GM15510 (cell line): ENCODE data around the gene ANAPC15.
"Not testable (repeated sequence)": the region's sequence is repeated elsewhere in the genome, so short reads cannot be mapped to it uniquely, and the experiment has no call there.

Experiments
- POLR2A ChIP-seq: IDR thresholded peaks from 3 replicates; pipeline ENCODE4 v1.6.1; 2011; ENCODE audit warnings: borderline replicate concordance; ENCODE audit not compliant: insufficient read length; ENCODE audit errors: extremely low read depth

ANAPC15 gene

DNA sequence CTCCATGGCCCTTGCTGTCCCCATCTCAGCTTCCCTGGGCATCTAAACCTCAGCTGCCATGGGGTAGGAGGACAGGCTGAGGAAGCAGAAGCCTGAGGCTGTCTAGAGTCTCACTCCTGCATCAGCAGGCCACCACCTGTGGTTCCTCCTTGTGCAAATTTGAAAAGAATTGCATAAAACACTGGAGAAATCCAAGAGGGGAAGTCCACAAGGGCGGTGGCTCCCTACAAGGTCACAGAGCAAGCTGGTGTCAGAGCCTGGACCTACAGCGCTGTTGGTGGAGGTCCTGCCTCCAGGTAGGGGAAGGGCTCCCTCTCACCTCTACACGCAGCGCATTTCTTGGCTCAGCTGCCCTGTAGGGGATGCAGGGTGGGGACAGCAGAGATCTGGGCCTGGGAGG lies 23.0 kb upstream of the ANAPC15 start, which contains the start of gene FOLR3:
TSS of gene FOLR3 (plus strand) at position 253 of the 400 bp plus-strand sequence. CDS start 228 bp downstream, outside the sequence.
- not testable (repeated sequence) for TF ChIP-seq POLR2A

DNA sequence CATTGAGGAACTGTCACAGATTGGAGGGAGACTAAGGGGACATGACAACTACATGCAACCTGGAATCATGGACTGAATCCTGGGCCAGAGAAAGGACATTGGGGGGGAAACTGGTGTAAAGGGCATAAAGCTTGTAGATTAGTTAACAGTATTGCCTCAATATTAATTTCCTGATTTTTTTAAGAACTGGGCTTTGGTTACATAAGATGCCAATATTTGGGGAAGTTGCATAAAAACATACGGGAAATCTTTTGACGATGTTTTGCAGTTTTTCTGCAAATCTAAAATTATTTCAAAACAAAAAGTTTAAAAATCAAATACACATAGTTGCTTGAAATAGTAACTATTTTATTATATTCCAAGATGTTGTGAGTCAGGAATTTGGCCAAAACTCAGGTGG lies 20.2 kb upstream of the ANAPC15 start:
- no peak for TF ChIP-seq POLR2A

- TF ChIP-seq POLR2A, result no peak
These were observed 16.9 kb upstream of the ANAPC15 start for GRCh38 chr11:72129381-72129780.

DNA sequence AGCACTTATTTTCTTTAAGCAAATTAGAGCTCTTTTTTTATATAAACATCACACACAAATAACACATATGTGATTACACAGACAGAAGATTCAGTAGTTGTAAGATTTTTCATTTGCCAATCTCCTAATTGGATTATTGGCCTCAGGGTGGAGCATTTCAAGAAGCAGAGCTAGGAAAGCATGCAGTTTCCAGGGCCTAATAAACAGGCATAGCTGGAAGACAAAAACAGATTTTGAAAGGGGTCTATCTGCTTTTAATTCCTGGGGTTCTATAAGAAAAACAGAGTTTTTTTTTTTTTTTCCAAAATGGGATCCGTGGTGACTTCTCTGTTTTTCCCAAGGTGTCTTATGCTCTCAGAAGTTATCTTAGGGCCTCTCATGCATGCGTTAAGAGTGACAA lies 15.4 kb upstream of the ANAPC15 start:
- no peak for TF ChIP-seq POLR2A

DNA sequence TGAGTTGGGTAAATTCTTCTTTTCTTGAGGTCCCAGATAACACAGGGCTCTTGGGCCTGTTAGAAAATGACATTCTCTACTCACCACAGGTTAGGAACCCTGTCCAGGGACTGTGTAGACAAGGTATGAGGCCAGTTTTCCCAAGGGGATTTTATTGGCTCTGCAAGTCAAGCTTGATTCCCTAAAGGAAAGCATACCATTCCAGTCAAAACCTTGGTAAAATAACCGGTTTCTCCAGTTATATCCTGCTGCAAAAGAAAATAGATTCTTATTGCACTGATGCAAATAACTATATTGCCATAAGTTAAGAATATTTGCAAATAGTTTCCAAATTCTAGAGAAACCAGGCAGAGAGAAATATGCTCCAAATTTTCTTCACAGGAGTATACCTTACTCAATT lies 13.5 kb upstream of the ANAPC15 start:
- TF ChIP-seq POLR2A, result no peak

DNA sequence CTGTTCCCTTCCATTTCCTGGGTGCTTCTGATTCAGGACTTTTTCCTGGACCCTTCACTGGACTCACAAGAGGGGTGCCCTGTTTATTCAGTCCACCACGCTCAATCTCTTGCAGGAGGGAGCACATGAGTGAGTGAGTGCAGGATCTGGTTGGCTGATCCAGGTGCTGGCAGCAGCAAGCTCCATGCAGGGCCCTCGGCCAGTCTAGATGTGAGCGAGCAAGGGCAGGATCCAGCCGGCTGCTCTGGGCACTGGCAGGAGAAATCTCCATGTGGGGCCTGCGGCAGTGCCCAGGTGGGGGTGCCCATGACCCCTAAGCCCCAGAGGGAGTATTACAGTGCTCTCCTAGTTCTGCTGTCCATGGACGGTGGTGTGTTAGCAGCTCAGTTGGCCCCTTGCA lies 11.6 kb upstream of the ANAPC15 start:
- no peak for TF ChIP-seq POLR2A

GRCh38 chr11:72123117-72123653 lies 10.7 kb upstream of the ANAPC15 start:
- TF ChIP-seq POLR2A, result no peak

DNA sequence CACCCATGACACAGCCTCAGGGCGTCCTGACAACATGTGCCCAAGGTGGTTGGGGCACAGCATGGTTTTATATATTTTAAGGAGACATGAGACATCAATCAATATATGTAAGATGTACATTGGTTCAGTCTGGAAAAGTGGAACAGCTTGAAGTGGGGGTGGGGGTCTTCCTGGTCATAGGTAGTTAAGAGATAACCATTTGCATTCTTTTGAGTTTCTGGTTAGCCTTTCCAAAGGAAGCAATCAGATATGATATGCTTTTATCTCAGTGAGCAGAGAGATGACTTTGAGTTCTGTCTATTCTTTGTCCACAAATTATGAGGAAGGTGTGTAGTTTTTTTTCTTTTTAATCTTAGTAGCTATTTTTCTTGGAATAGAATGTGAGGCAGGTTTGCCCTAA lies 10.1 kb upstream of the ANAPC15 start:
- no peak for TF ChIP-seq POLR2A

DNA sequence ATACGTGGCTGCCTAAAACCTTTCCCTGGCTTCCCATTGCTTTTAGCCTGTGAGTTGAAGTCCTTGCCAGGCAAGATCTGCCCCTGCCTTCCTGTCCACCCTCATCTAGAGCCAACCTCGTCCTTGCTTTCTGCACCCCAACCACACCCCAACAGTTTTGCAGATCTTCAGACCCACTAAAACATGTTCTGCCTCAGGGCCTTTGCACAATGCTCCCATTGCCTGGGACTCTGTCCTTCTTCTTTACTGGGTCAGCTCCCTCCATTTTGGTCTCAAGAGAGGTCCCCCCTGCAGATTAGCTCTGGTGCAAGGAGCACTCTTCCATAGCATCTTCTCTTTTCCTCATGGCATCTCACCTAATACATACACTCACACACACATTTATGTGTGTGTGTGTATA lies 8.4 kb upstream of the ANAPC15 start:
- TF ChIP-seq POLR2A, result no peak

- no peak for TF ChIP-seq POLR2A
These were observed 6.7 kb upstream of the ANAPC15 start for GRCh38 chr11:72119198-72119597.

DNA sequence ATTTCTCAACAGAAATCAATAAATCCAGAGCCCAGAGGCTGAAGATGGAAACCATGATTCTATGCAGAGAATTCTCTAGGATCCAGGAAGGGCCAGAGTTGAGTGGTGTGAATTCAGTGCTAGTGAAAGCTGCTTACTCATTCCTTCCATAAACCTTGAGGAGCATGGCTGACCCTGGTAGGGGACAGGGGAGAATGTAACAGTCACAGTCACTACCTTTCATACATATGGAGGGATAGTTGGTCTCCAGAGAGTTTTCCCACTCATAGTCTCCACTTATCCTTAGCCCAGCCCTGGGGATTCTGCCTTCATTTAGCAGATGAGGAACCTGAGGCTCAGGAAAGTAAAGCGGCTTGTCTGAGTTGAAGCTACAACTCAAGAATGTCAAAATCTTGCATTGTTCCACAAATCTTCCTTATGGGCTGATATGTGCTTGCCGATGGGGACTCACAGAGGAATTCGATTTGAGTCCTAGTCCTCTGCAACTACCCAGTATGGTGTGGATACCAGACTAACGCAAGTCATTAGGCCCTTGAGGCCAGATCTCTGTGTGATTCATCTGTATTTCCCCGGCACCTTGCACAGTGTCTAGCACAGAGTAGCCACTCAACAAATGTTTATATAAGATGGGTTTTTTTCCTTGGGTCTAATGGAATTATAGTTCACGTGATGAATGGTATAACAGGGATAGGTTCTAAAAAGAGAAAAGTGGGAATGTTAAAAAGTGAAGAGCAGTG lies 3.7 kb upstream of the ANAPC15 start:
- no peak for TF ChIP-seq POLR2A

GRCh38 chr11:72114570-72114969 lies 2.1 kb upstream of the ANAPC15 start:
- no peak for TF ChIP-seq POLR2A

- TF ChIP-seq POLR2A, result no peak
These were observed 698 bp upstream of the ANAPC15 start for GRCh38 chr11:72112978-72113808.

DNA sequence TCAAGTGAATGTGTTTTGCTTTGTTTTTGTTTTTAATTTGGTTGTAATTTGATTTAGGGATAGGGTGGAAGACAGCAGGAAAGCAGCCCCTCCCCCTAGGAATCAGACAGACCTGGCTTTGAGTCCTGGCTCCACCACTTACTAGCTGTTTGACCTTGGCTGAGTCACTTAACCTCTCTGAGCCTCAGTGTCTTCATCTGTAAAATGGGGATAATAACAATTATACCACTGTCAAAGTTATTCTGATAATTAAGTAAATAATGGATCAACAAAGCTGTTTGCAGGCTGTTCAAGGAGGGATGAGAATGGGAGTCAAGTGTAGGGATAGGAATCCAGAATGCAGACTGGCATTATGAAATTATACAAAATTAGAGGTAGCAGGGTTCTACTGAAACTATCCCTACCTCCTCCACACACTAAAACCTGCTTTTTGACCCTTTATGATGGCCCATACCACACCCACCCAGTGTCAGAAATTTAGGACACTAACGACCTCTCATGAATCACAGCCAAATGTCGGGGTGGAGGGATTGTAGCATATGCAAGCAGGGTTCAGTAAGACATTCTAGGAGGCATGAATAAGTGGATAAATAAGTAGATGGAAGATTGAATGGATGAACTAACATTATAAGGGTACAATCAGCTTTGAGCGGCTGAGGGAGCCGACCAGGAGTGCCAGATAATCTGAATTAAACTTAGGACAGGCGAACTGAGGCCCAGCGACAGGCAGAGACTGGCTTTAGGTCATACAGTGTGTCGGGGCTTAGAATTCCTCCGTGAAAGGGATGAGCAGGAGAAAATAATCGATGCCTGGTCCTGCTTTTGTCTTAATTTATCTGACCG lies 974 bp downstream of the ANAPC15 start:
- no peak for TF ChIP-seq POLR2A

DNA sequence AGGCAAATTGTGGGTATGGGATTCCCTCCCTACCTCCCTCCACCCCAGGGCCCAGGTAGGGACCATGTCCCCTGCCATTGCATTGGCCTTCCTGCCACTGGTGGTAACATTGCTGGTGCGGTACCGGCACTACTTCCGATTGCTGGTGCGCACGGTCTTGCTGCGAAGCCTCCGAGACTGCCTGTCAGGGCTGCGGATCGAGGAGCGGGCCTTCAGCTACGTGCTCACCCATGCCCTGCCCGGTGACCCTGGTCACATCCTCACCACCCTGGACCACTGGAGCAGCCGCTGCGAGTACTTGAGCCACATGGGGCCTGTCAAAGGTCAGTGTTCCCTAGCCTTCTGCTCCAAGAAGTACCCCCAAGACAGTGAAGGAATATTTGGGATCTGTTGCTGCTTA lies 6.6 kb downstream of the ANAPC15 start, which contains the start of gene TOMT:
TSS of gene TOMT (plus strand) at position 37 of the 400 bp plus-strand sequence. CDS start at position 65, 28 bp downstream.
- TF ChIP-seq POLR2A, result no peak

GRCh38 chr11:72103754-72104167 lies 8.7 kb downstream of the ANAPC15 start:
- TF ChIP-seq POLR2A, result no peak
